ENCODE data around the gene LY6G5C. TPM values are rescaled to one million over a fixed set of nuclear protein-coding genes. Genes with fewer than 3 reads are reported as not detected.
A peak's percentile ranks its signal among the peaks of the same experiment; 100 is the strongest.

LY6G5C gene
- polyA plus RNA-seq, 1 donor, result 2.6 TPM

- Histone ChIP-seq H3K4me3 (ENCODE audit: low read length) (no peak overlapping the region), H3K27me3 (ENCODE audit: control insufficient read depth, insufficient read depth, low read length) (no peaks in the 10 kb centered on the region), H3K9me3 (ENCODE audit: control insufficient read depth, low read depth, low read length) (peaks cover 2% of the 10 kb centered on the region), H3K27ac (ENCODE audit: low read length) (peak overlapping the region; percentile 44), H3K36me3 (ENCODE audit: control insufficient read depth, insufficient read depth, low read length) (peaks cover 91% of the 10 kb centered on the region), H3K4me1 (ENCODE audit: control insufficient read depth, insufficient read depth, low read length) (peaks cover 13% of the 10 kb centered on the region)
- WGBS (ENCODE audit: insufficient coverage, low lambda C conversion rate), result no CpG with 5 or more reads among the region's 10 CpGs
- DNase-seq, result peak; percentile 81 to 87
These were observed 9.6 kb upstream of the LY6G5C start for GRCh38 chr6:31690231-31691077.

GRCh38 chr6:31689249-31690110, 8.6 kb upstream of the LY6G5C start:
- DNase-seq, result no peak

DNA sequence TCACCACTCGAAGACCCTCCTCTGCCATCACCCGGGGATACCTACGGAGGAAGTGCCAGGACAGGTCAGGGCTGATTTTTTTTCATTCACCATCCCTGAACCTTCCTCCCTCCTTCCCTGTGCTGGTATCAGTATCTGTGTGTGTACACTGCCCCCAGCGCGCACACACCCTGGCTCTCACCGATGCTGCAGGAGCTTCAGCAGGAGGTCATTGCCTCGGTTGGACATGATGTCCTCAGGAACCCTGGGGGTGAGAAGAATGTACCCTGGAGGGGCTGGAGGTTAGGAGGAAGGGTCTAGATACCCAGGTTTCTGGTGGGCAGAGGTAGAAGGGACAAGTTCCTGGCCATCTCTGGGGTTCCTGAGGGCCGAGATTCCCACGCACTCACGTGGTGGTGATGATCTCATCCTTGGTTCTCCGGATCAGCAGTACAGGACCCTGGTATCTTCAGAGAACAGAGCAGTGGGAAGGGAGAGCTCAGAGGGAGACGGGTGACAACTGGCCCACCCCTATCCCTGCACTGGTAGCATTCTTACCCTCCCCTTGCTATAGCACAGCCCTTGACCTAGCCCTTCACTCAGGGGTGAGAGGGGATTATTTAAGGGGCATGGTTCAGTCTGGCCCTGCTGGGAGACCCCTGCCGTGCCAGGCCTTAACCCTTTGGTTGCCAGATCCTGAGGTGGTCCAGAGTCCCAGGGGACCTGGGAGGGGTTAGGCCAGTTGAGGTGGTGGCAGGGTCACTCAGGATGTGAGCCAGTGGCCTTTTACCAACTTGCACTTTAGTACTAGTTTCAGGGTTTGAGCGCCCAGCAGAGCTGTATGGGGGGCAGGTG, 7.2 kb upstream of the LY6G5C start:
- WGBS (ENCODE audit: insufficient coverage, low lambda C conversion rate), result no CpG with 5 or more reads among the region's 14 CpGs
- Histone ChIP-seq H3K36me3 (ENCODE audit: control insufficient read depth, insufficient read depth, low read length) (peaks cover 68% of the 10 kb centered on the region), H3K4me1 (ENCODE audit: control insufficient read depth, insufficient read depth, low read length) (peaks cover 18% of the 10 kb centered on the region), H3K9me3 (ENCODE audit: control insufficient read depth, low read depth, low read length) (peaks cover 2% of the 10 kb centered on the region), H3K27ac (ENCODE audit: low read length) (no peak overlapping the region), H3K4me3 (ENCODE audit: low read length) (no peak overlapping the region), H3K27me3 (ENCODE audit: control insufficient read depth, insufficient read depth, low read length) (no peaks in the 10 kb centered on the region)
- DNase-seq, result no peak

More at GRCh38 chr6:31689249-31690110, 8.6 kb upstream of the LY6G5C start:
- peaks cover 82% of the 10 kb centered on the region for H3K36me3 ChIP-seq (ENCODE audit: control insufficient read depth, insufficient read depth, low read length)
- peaks cover 13% of the 10 kb centered on the region for H3K4me1 ChIP-seq (ENCODE audit: control insufficient read depth, insufficient read depth, low read length)
- WGBS (ENCODE audit: insufficient coverage, low lambda C conversion rate), result 60% methylated on average over 1 of the region's 11 CpGs
- H3K9me3 ChIP-seq (ENCODE audit: control insufficient read depth, low read depth, low read length), result peaks cover 2% of the 10 kb centered on the region
- H3K4me3 ChIP-seq (ENCODE audit: low read length), result no peak overlapping the region
- no peak overlapping the region for H3K27ac ChIP-seq (ENCODE audit: low read length)
- H3K27me3 ChIP-seq (ENCODE audit: control insufficient read depth, insufficient read depth, low read length), result no peaks in the 10 kb centered on the region

DNA sequence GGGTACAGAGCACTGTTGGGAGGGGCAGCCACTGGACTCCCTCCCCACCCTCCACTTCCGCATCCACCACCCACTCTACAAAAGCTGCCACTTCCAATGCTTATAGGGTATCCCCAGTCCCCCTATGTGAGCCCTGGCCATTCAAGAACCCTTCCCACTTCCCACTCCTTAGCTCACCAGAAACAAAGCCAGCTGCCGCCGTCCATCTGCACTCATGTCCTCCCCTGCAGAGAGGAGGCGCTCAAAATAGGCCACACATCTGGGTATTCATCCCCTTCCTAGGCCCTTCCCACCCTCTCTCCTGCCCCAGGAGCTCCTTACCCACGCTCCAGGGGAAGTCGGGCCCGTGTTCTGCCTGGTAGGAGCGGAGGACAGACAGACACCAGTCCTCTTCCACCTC, 6.5 kb upstream of the LY6G5C start:
- Histone ChIP-seq H3K4me3 (ENCODE audit: low read length) (no peak overlapping the region), H3K4me1 (ENCODE audit: control insufficient read depth, insufficient read depth, low read length) (peaks cover 18% of the 10 kb centered on the region), H3K27me3 (ENCODE audit: control insufficient read depth, insufficient read depth, low read length) (no peaks in the 10 kb centered on the region), H3K27ac (ENCODE audit: low read length) (no peak overlapping the region), H3K9me3 (ENCODE audit: control insufficient read depth, low read depth, low read length) (no peaks in the 10 kb centered on the region), H3K36me3 (ENCODE audit: control insufficient read depth, insufficient read depth, low read length) (peaks cover 60% of the 10 kb centered on the region)
- DNase-seq, result no peak
- WGBS (ENCODE audit: insufficient coverage, low lambda C conversion rate), result no CpG with 5 or more reads among the region's 8 CpGs

DNA sequence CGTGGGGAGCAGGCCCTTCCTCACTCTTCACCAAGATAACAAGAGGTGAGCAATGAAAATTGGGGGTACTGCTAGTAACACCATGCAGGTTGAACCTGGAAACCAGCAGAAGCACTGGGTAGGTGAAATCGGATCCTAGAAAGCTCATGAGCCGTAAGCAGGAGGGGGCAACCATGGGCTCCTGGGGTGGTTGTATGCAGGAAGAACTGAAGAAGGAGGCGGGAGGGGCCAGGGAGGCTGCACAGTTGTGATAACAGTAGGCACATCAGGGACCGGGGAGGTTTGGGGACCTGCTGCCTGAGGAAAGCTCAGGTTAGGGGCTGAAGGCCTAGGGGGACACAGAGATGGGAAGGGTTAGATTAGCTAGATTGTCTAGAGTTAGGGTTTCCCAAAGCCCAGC, 5.6 kb upstream of the LY6G5C start:
- Histone ChIP-seq H3K36me3 (ENCODE audit: control insufficient read depth, insufficient read depth, low read length) (peaks cover 54% of the 10 kb centered on the region), H3K4me3 (ENCODE audit: low read length) (no peak overlapping the region), H3K4me1 (ENCODE audit: control insufficient read depth, insufficient read depth, low read length) (peaks cover 18% of the 10 kb centered on the region), H3K27ac (ENCODE audit: low read length) (no peak overlapping the region), H3K9me3 (ENCODE audit: control insufficient read depth, low read depth, low read length) (no peaks in the 10 kb centered on the region), H3K27me3 (ENCODE audit: control insufficient read depth, insufficient read depth, low read length) (no peaks in the 10 kb centered on the region)
- DNase-seq, result no peak
- WGBS (ENCODE audit: insufficient coverage, low lambda C conversion rate), result no CpG with 5 or more reads among the region's 5 CpGs

- WGBS (ENCODE audit: insufficient coverage, low lambda C conversion rate), result no CpG with 5 or more reads among the region's 13 CpGs
- Histone ChIP-seq H3K4me3 (ENCODE audit: low read length) (peak overlapping the region; percentile 51), H3K9me3 (ENCODE audit: control insufficient read depth, low read depth, low read length) (no peaks in the 10 kb centered on the region), H3K36me3 (ENCODE audit: control insufficient read depth, insufficient read depth, low read length) (peaks cover 27% of the 10 kb centered on the region), H3K27me3 (ENCODE audit: control insufficient read depth, insufficient read depth, low read length) (no peaks in the 10 kb centered on the region), H3K27ac (ENCODE audit: low read length) (peak overlapping the region; percentile 78), H3K4me1 (ENCODE audit: control insufficient read depth, insufficient read depth, low read length) (peaks cover 15% of the 10 kb centered on the region)
- DNase-seq, result peak in 1 of 2 donors; percentile 47
These were observed 2.7 kb upstream of the LY6G5C start for GRCh38 chr6:31683591-31683990.

- no peaks in the 10 kb centered on the region for H3K27me3 ChIP-seq (ENCODE audit: control insufficient read depth, insufficient read depth, low read length)
- peaks cover 3% of the 10 kb centered on the region for H3K36me3 ChIP-seq (ENCODE audit: control insufficient read depth, insufficient read depth, low read length)
- WGBS (ENCODE audit: insufficient coverage, low lambda C conversion rate), result no CpG with 5 or more reads among the region's 40 CpGs
- peak overlapping the region; percentile 53 for H3K4me3 ChIP-seq (ENCODE audit: low read length)
- peaks cover 15% of the 10 kb centered on the region for H3K4me1 ChIP-seq (ENCODE audit: control insufficient read depth, insufficient read depth, low read length)
- H3K9me3 ChIP-seq (ENCODE audit: control insufficient read depth, low read depth, low read length), result no peaks in the 10 kb centered on the region
- peak in 1 of 2 donors; percentile 63 for DNase-seq
- peak overlapping the region; percentile 71 for H3K27ac ChIP-seq (ENCODE audit: low read length)
These were observed 336 bp upstream of the LY6G5C start for GRCh38 chr6:31681135-31681671.

DNA sequence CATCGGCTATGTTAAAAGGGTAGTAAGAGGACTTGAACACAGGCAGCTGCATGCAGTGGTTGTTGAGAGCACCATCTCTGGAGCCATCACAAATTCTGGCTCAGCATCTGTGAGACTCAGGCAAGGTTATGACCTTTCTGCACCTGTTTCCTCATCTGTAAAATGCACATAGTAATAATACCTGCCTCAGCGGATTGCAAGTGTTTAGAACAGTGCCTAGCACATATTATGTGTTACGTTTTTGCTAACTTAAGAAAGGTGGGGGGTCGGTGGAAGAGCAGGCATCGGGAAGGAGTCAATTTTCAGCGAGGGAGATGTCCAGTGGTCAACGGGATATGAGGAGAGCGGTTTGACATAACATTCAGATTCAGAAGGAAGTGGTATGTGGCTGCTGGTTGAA, 2.9 kb downstream of the LY6G5C start:
- H3K4me3 ChIP-seq (ENCODE audit: low read length), result no peak overlapping the region
- H3K9me3 ChIP-seq (ENCODE audit: control insufficient read depth, low read depth, low read length), result no peaks in the 10 kb centered on the region
- peaks cover 8% of the 10 kb centered on the region for H3K36me3 ChIP-seq (ENCODE audit: control insufficient read depth, insufficient read depth, low read length)
- peaks cover 9% of the 10 kb centered on the region for H3K4me1 ChIP-seq (ENCODE audit: control insufficient read depth, insufficient read depth, low read length)
- H3K27ac ChIP-seq (ENCODE audit: low read length), result no peak overlapping the region
- H3K27me3 ChIP-seq (ENCODE audit: control insufficient read depth, insufficient read depth, low read length), result no peaks in the 10 kb centered on the region
- 75% methylated on average over 2 of the region's 8 CpGs for WGBS (ENCODE audit: insufficient coverage, low lambda C conversion rate)
- no peak for DNase-seq

DNA sequence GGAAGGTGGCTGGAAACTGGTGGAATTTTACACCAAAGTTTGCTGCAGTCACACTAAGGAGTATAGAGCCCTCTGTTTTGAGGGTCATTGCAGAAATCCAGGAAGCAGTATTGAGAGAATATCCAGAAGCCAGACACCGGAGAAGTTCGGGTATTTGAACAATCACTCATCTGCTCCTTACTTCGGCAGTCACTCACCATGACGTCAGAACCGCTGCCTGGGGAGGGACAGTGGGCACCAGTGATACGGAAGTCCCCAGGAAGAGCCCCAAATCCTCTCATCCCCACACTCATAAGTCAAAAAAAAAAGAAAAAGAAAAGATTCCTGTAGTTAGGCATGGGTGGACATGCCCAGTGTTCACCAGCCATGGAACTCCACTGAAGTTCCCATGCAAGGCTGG, 4.0 kb downstream of the LY6G5C start:
- no peak for DNase-seq
- H3K9me3 ChIP-seq (ENCODE audit: control insufficient read depth, low read depth, low read length), result no peaks in the 10 kb centered on the region
- H3K27ac ChIP-seq (ENCODE audit: low read length), result no peak overlapping the region
- no CpG with 5 or more reads among the region's 6 CpGs for WGBS (ENCODE audit: insufficient coverage, low lambda C conversion rate)
- no peaks in the 10 kb centered on the region for H3K27me3 ChIP-seq (ENCODE audit: control insufficient read depth, insufficient read depth, low read length)
- H3K4me1 ChIP-seq (ENCODE audit: control insufficient read depth, insufficient read depth, low read length), result peaks cover 9% of the 10 kb centered on the region
- H3K4me3 ChIP-seq (ENCODE audit: low read length), result no peak overlapping the region
- peaks cover 15% of the 10 kb centered on the region for H3K36me3 ChIP-seq (ENCODE audit: control insufficient read depth, insufficient read depth, low read length)
